ENCODE measurements around the gene ENTHD1.

GRCh38 chr22:39744353-39744752, 149.2 kb downstream of the ENTHD1 start:
- TF ChIP-seq CTCF (IDR thresholded peaks at IDR 0.05) (no peak), POLR2A (IDR thresholded peaks at IDR 0.05) (no peak)

Data from Peyer's patch (tissue), 4 donors.